Right lobe of liver (tissue), 6 donors: Measurements from ENCODE around the gene ARL6IP4. TPM values are rescaled to one million over a fixed set of nuclear protein-coding genes. Genes with fewer than 3 reads are reported as not detected.
A peak's percentile ranks its signal among the peaks of the same experiment; 100 is the strongest.

Experiments
- ATAC-seq, 4 donors: fragments of 200-7000 bp; cut with Tn5 transposase; one replicate each; pipeline ENCODE4 v1.9.1; 2020; ENCODE audit warnings: mild to moderate bottlenecking in 4 of 4, moderate library complexity in 4 of 4
- DNase-seq, 3 donors: peaks; one replicate each; pipeline ENCODE4 v3.0.0-alpha.2; 2020
- H3K27ac ChIP-seq, 3 donors: fragments of 200-600 bp; one replicate each; pipeline ENCODE4 v1.8.0; 2022
- H3K27me3 ChIP-seq, 2 donors: fragments of 200-600 bp; one replicate each; pipeline ENCODE4 v1.8.0; 2022
- H3K36me3 ChIP-seq, 4 donors: fragments of 200-600 bp; sonication (generic) in 1 of 4; one replicate each; pipeline versions ENCODE4 v1.5.1 to v1.8.0; 2017 to 2022; ENCODE audit warnings: control low read depth in 1 of 4
- H3K4me1 ChIP-seq, 4 donors: fragments of 200-600 bp; sonication (generic) in 1 of 4; one replicate each; pipeline versions ENCODE4 v1.5.1 to v1.8.0; 2017 to 2022; ENCODE audit warnings: control low read depth in 1 of 4
- H3K4me3 ChIP-seq, 3 donors: fragments of 200-600 bp; one replicate each; pipeline ENCODE4 v1.8.0; 2022
- H3K9me3 ChIP-seq, 4 donors: fragments of 200-600 bp; sonication (generic) in 1 of 4; one replicate each; pipeline versions ENCODE4 v1.5.1 to v1.8.0; 2017 to 2022; ENCODE audit warnings: control low read depth in 1 of 4
- POLR2A ChIP-seq: fragments of 450-650 bp; IDR thresholded peaks from one replicate; pipeline ENCODE4 v1.6.1; 2017; ENCODE audit warnings: antibody characterized with exemption, mild to moderate bottlenecking
- WGBS: methylation state at CpG from one replicate; pipeline ENCODE4 v1.1.6; 2018; ENCODE audit warnings: low coverage, low lambda C conversion rate; ENCODE audit not compliant: insufficient coverage; ENCODE audit errors: missing lambda C conversion rate; 5-methylcytosine and 5-hydroxymethylcytosine counted together
- intact Hi-C, 2 donors: fragments of 100-400 bp; cut with DNase I; formaldehyde crosslinking; loops; one replicate each; pipeline versions ENCODE4 v1.11.2 to v1.14.1; 2022
- total RNA-seq, 6 experiments: library from RNA; depleted of rRNA in 2 of 6; stranded (reverse); fragments of >200 nt in 2 of 6; fragmentation: NEBNext Ultra II Directional in 3 of 6; extraction: Animal tissue kit (Norgen Biotek cat#: 25700) in 3 of 6; gene quantifications; one replicate each; pipeline versions ENCODE4 v1.1.0 to v1.2.4, GENCODE V29; 2016 to 2023
- TF ChIP-seq, protein P1 (sequence below), 4 donors: fragments of 200-600 bp in 3 of 4; fragments of 450-650 bp in 1 of 4; IDR thresholded peaks; one replicate each; pipeline versions ENCODE4 v1.5.1 to v1.8.0; 2016 to 2022; ENCODE audit warnings: antibody characterized with exemption in 4 of 4, mild to moderate bottlenecking in 2 of 4
- donor health status: DM: no; HTN: yes; CAD: no.
- donor health status: DM: no; HTN: no; CAD: no.
- donor health status: DM: no; HTN: no; CAD: no.
- donor health status: DM: no; HTN: yes; CAD: no.
- donor health status: DM: no; HTN: yes; CAD: no.

ARL6IP4 gene
- total RNA-seq, 6 experiments from 2014 or later, result 84.7 to 146 (median 110) TPM

DNA sequence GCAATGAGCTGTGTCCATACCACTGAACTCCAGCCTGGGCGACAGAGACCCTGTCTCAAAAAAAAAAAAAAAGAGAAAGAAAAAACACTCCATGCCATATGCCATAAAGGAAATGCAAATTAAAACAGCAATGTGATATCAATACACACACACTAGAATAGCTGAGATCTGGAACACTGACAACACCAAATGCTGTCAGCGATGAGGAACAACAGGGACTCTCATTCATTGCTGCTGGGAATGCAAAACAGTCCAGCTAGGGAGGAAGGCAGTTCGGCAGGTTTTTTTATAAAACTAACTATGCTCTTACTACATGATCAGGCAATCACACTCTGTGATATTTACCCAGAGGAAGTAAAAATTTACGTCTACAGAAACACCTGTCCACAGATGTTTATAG, 10.8 kb upstream of the ARL6IP4 start:
- no peak overlapping the region for H3K4me3 ChIP-seq
- no peaks in the 10 kb centered on the region for H3K9me3 ChIP-seq
- DNase-seq, result no peak
- peaks cover 0 to 7% (median 0%) of the 10 kb centered on the region in 4 donors for H3K4me1 ChIP-seq
- intact Hi-C loops, result no loop called here
- TF ChIP-seq, protein P1, sequence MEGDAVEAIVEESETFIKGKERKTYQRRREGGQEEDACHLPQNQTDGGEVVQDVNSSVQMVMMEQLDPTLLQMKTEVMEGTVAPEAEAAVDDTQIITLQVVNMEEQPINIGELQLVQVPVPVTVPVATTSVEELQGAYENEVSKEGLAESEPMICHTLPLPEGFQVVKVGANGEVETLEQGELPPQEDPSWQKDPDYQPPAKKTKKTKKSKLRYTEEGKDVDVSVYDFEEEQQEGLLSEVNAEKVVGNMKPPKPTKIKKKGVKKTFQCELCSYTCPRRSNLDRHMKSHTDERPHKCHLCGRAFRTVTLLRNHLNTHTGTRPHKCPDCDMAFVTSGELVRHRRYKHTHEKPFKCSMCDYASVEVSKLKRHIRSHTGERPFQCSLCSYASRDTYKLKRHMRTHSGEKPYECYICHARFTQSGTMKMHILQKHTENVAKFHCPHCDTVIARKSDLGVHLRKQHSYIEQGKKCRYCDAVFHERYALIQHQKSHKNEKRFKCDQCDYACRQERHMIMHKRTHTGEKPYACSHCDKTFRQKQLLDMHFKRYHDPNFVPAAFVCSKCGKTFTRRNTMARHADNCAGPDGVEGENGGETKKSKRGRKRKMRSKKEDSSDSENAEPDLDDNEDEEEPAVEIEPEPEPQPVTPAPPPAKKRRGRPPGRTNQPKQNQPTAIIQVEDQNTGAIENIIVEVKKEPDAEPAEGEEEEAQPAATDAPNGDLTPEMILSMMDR (IDR thresholded peaks at IDR 0.05), result no peak
- no peak for TF ChIP-seq POLR2A
- no peaks in the 10 kb centered on the region for H3K27me3 ChIP-seq
- ATAC-seq, result no peak
- 52% methylated on average over 4 of the region's 4 CpGs for WGBS
- H3K27ac ChIP-seq, result no peak overlapping the region
- H3K36me3 ChIP-seq, result no peaks in the 10 kb centered on the region

DNA sequence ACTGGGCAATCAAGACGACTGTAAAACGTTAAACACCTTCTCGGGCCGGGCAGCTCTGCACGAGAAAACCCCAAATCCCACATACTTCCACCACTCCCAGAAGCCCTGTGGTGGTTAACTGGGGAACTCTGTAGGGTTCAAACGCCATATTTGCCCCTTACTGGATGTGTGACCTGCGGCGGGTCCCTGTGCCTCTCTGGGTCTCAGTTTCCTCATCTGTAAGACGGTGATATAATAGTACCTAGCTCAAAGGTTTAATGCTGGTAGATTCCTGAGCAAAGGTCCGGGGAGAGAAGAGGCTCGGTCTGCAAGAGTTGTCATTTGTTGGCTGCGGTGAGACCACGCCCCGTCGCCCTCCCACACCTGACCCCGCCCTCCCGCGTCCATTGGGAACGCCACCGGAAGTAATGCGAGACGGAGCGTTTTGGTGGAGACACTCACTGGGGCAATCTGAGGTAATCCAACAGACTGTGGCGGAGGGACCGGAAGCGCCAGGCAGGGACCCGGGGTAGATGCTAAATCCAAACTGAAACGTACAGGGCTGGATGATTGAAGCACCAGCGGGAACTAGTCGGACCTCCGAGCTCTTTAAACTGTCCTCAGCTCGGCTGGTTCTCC, 6.1 kb upstream of the ARL6IP4 start:
- intact Hi-C loops, result no loop called here
- Histone ChIP-seq H3K9me3 (no peaks in the 10 kb centered on the region), H3K27ac (peak overlapping the region; percentile 96 to 97 (median 97)), H3K36me3 (no peaks in the 10 kb centered on the region), H3K4me3 (peak overlapping the region; percentile 75 to 99 (median 93)), H3K4me1 (peaks cover 0 to 12% (median 5%) of the 10 kb centered on the region in 4 donors), H3K27me3 (no peaks in the 10 kb centered on the region)
- TF ChIP-seq, protein P1 (IDR thresholded peaks at IDR 0.05), result no peak
- peak; percentile 12 for TF ChIP-seq POLR2A
- peak; percentile 91 to 94 (median 94) for ATAC-seq
- DNase-seq, result peak; percentile 97 to 99 (median 98)
- WGBS, result under 1% methylated on average over 28 of the region's 32 CpGs

DNA sequence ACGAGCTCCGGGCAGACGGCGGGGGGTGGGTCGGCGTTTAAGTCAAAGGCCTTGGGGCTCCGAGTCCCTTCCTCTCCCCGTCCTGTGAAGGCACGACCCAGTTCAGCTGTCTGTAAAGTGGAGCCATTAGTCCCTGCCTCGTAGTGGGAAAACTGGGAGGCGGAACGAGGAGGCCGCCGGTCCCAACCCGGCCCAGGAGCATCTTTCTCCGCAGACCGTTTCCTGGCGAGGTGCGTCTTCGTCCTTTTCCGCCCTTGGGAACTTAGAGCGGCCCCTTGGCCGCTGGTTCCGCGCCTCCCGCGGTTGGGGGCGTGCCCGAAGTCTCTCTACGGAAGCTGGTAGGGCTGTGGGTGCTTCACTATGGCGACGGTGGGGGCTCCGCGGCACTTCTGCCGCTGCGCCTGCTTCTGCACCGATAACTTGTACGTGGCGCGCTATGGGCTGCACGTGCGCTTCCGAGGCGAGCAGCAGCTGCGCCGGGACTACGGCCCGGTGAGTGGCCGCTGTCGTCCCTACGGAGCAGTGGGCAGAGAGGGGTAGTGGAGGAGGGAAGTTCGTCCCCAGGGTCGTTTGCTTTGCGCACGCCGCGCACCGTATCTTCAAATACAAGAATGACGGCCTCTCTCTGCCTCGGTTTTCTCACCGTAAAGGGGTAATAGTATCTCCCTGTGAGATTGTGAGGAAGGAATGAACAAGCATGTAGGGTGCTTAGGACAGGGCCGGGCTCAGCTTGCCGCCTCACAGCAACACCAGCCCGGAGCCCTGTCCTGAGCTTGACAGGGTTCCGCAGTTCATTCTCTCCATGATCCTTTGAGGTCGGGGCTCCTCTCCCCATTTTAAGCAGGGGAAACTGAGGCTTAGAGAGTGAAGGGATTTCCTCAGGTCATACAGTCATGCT, 5.3 kb upstream of the ARL6IP4 start, which contains the start of gene OGFOD2:
OGFOD2 (plus strand) TSS at position 353 of the 898 bp plus-strand sequence; CDS start at position 361, 8 bp downstream.
- ATAC-seq (peak; percentile 83 to 89 (median 86)), DNase-seq (peak; percentile 90 to 93 (median 93))
- no peaks in the 10 kb centered on the region for H3K9me3 ChIP-seq
- intact Hi-C loops, result no loop called here
- H3K36me3 ChIP-seq, result no peaks in the 10 kb centered on the region
- H3K4me1 ChIP-seq, result peaks cover 0 to 19% (median 7%) of the 10 kb centered on the region in 4 donors
- TF ChIP-seq POLR2A, result no peak
- TF ChIP-seq, protein P1 (IDR thresholded peaks at IDR 0.05), result no peak
- peak within 1 kb of the TSS; percentile 75 to 99 (median 93) for H3K4me3 ChIP-seq
- 0% methylated on average over 19 of the region's 66 CpGs for WGBS
- peak within 1 kb of the TSS; percentile 96 to 97 (median 97) for H3K27ac ChIP-seq
- H3K27me3 ChIP-seq, result no peaks in the 10 kb centered on the region

DNA sequence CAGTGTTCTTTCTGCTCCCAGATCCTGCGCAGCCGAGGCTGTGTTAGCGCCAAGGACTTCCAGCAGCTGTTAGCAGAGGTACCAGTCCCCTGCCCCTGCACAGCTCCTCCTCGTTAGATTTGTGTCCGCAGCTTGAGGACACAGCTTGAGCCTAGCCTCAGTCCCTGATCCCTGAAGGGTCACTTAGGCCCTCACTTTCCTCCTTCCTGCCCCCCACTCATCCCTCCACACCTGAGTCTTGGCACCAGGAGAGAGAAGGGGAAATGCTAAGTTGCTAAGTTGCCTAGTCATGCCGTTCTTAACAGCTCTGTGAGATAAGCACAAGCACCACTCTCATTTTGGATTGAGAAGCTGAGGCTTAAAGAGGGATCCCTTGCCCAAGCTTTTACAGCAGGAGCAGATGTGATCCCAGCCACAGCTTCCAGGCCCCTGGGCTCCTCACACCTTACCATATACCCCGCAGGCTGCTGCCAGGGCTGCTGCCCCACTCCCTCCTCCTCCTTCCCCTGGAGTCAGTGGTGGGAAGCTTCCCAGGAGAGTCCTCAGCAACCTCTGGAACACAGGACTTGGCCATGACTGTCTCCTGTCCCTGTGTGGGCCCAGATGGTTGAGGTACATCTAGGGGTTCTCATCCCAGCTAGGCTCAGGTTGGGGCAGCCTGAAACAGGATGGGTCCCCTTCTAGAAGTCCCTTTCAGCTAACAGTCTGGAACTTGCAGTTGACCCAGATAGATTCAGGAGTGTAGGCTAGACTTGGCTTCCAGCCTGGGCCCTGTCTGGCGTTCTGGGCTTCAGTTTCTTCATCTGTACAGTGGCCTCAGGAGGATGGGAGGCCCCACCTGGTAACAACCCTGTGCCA, 4.5 kb upstream of the ARL6IP4 start:
- H3K4me3 ChIP-seq, result peak overlapping the region; percentile 75 to 99 (median 93)
- intact Hi-C loops, result no loop called here
- ATAC-seq (no peak), DNase-seq (no peak)
- 0% methylated on average over 4 of the region's 8 CpGs for WGBS
- no peaks in the 10 kb centered on the region for H3K9me3 ChIP-seq
- H3K4me1 ChIP-seq, result peaks cover 0 to 21% (median 7%) of the 10 kb centered on the region in 4 donors
- no peak for TF ChIP-seq POLR2A
- TF ChIP-seq, protein P1 (IDR thresholded peaks at IDR 0.05), result no peak
- no peaks in the 10 kb centered on the region for H3K36me3 ChIP-seq
- no peaks in the 10 kb centered on the region for H3K27me3 ChIP-seq
- peak overlapping the region in 2 of 3 donors; percentile 96 to 97 for H3K27ac ChIP-seq
